HepG2 (cell line): ENCODE results near the gene TSPAN18. TPM values are rescaled to one million over a fixed set of nuclear protein-coding genes. Genes with fewer than 3 reads are reported as not detected.

Source experiments
- ATAC-seq: fragments of 200-7000 bp; cut with Tn5 transposase; 3 replicates; pipeline ENCODE4 v1.9.1; 2020; ENCODE audit warnings: mild to moderate bottlenecking, moderate library complexity
- BruUV-seq: library from RNA; stranded (reverse); fragments of 400-500 nt; replicated peaks from 2 replicates; lab custom pipeline; 2021; lab: Mats Ljungman, UMichigan
- CTCF ChIA-PET: fragments of 300-600 bp; formaldehyde crosslinking; extraction: SDS; loops from one replicate; lab custom pipeline; 2021; ENCODE audit warnings: low total read pairs, inconsistent platforms, low intra/inter-chr PET ratio; lab: Yijun Ruan, JAX
- POLR2A ChIA-PET: fragments of 350-600 bp; sonication (Branson Sonifier 250); formaldehyde crosslinking; loops from one replicate; lab custom pipeline; 2020; ENCODE audit warnings: antibody characterized with exemption, inconsistent platforms; lab: Yijun Ruan, JAX
- DNase-seq: peaks from one replicate; pipeline ENCODE4 v3.0.0-alpha.2; 2015; ENCODE audit warnings: low spot score
- FAIRE-seq: peaks from 3 replicates; lab custom pipeline; 2011; peaks lifted over from hg19 to GRCh38; lab: Jason Lieb, UNC
- H2AFZ ChIP-seq: one replicate; pipeline ENCODE4 v1.6.1; 2011; ENCODE audit warnings: low read length, inconsistent platforms
- H3K27ac ChIP-seq: fragments of 300-600 bp; 3 replicates; pipeline ENCODE4 v1.8.0; 2011; ENCODE audit warnings: mixed run types, mild to moderate bottlenecking, mixed read lengths, low read length, inconsistent platforms; ENCODE audit not compliant: insufficient read depth; ENCODE audit errors: extremely low read length
- H3K27me3 ChIP-seq, 2 experiments: fragments of 200-600 bp in 1 of 2; 2 replicates in 1 of 2; 3 replicates in 1 of 2; pipeline versions ENCODE4 v1.6.0 to v1.8.0; 2011; ENCODE audit warnings: low read length in 2 of 2, mild to moderate bottlenecking in 2 of 2, moderate library complexity in 2 of 2, inconsistent platforms in 1 of 2; ENCODE audit not compliant: insufficient read depth in 2 of 2, control insufficient read depth in 1 of 2
- H3K36me3 ChIP-seq, 2 experiments: fragments of 200-600 bp in 1 of 2; replicated peaks in 1 of 2; 2 replicates in 1 of 2; 3 replicates in 1 of 2; pipeline versions ENCODE4 v1.5.1 to v1.8.0; 2011; ENCODE audit warnings: low read length in 2 of 2, inconsistent platforms in 1 of 2; ENCODE audit not compliant: insufficient read depth in 2 of 2, control insufficient read depth in 1 of 2
- H3K4me1 ChIP-seq: 2 replicates; pipeline ENCODE4 v1.5.1; 2012; ENCODE audit warnings: low read length, inconsistent platforms; ENCODE audit not compliant: insufficient read depth
- H3K4me2 ChIP-seq: 2 replicates; pipeline ENCODE4 v1.6.0; 2011; ENCODE audit warnings: low read depth, low read length, inconsistent platforms
- H3K4me3 ChIP-seq, 3 experiments: fragments of 200-600 bp in 1 of 3; sonication (generic), shearing (Covaris generic) in 1 of 3; replicated peaks in 1 of 3; 2 replicates each; pipeline ENCODE4 v1.5.1; 2011 to 2016; ENCODE audit warnings: low read length in 3 of 3, inconsistent platforms in 2 of 3, low read depth in 2 of 3, mild to moderate bottlenecking in 2 of 3, control low read depth in 1 of 3, mixed read lengths in 1 of 3; ENCODE audit not compliant: insufficient read depth in 1 of 3
- H3K79me2 ChIP-seq: one replicate; pipeline ENCODE4 v1.6.1; 2011; ENCODE audit warnings: low read length, inconsistent platforms; ENCODE audit not compliant: insufficient read depth
- H3K9ac ChIP-seq: 2 replicates; pipeline ENCODE4 v1.6.0; 2011; ENCODE audit warnings: mild to moderate bottlenecking, low read depth, low read length, inconsistent platforms; ENCODE audit not compliant: insufficient read depth
- H3K9me3 ChIP-seq: 2 replicates; pipeline ENCODE4 v1.5.1; 2012; ENCODE audit warnings: mild to moderate bottlenecking, low read length
- H4K20me1 ChIP-seq: 2 replicates; pipeline ENCODE4 v1.6.0; 2011; ENCODE audit warnings: inconsistent platforms, mild to moderate bottlenecking, low read length, moderate library complexity; ENCODE audit not compliant: insufficient read depth
- CHCHD3 ChIP-seq: sonication (generic); formaldehyde crosslinking; IDR thresholded peaks from 2 replicates; pipeline ENCODE4 v1.8.0; 2022; ENCODE audit warnings: mild to moderate bottlenecking, missing genetic modification reagents, moderate library complexity
- KDM6A ChIP-seq: IDR thresholded peaks from 2 replicates; pipeline ENCODE4 v1.6.1; 2016; ENCODE audit warnings: low read depth
- ZNF260 ChIP-seq: sonication (generic); formaldehyde crosslinking; IDR thresholded peaks from 2 replicates; pipeline ENCODE4 v1.4.0; 2020; ENCODE audit warnings: missing genetic modification reagents, low read depth, mild to moderate bottlenecking, borderline replicate concordance
- ZNF292 ChIP-seq: sonication (generic); formaldehyde crosslinking; IDR thresholded peaks from 2 replicates; pipeline ENCODE4 v1.8.1; 2022; ENCODE audit warnings: mild to moderate bottlenecking, low read depth, missing genetic modification reagents, borderline replicate concordance
- ZNF333 ChIP-seq: sonication (generic); formaldehyde crosslinking; IDR thresholded peaks from 2 replicates; pipeline ENCODE4 v1.4.0; 2020; ENCODE audit warnings: mild to moderate bottlenecking, missing genetic modification reagents, borderline replicate concordance
- ZNF33B ChIP-seq: sonication (generic); formaldehyde crosslinking; IDR thresholded peaks from 2 replicates; pipeline ENCODE4 v1.5.1; 2020; ENCODE audit warnings: mild to moderate bottlenecking, missing genetic modification reagents
- ZNF577 ChIP-seq: sonication (generic); formaldehyde crosslinking; IDR thresholded peaks from 2 replicates; pipeline ENCODE4 v1.4.0; 2020; ENCODE audit warnings: mild to moderate bottlenecking, low read depth, missing genetic modification reagents, borderline replicate concordance
- ZNF605 ChIP-seq: sonication (generic); formaldehyde crosslinking; IDR thresholded peaks from 2 replicates; pipeline ENCODE4 v1.8.0; 2022; ENCODE audit warnings: mild to moderate bottlenecking, missing genetic modification reagents
- ZNF766 ChIP-seq: sonication (generic); formaldehyde crosslinking; IDR thresholded peaks from 2 replicates; pipeline ENCODE4 v1.5.0; 2020; ENCODE audit warnings: missing genetic modification reagents, borderline replicate concordance
- WGBS: methylation state at CpG from one replicate; pipeline ENCODE4 v1.1.6; 2017; ENCODE audit warnings: low lambda C conversion rate; 5-methylcytosine and 5-hydroxymethylcytosine counted together
- in situ Hi-C: cut with HindIII; loops from 2 replicates; pipeline ENCODE4 v1.10.0; 2017; ENCODE audit warnings: low pct_unique_long_range_greater_than_20kb; ENCODE audit not compliant: extremely low pct_ligation_motif_present
- intact Hi-C: fragments of 100-400 bp; cut with micrococcal nuclease; formaldehyde crosslinking; loops from one replicate; pipeline ENCODE4 v1.10.0; 2022; ENCODE audit not compliant: unreplicated experiment
- polyA plus RNA-seq, 8 experiments: library from polyadenylated mRNA; depleted of rRNA in 3 of 8; stranded (reverse) in 7 of 8; unstranded in 1 of 8; fragments of >200 nt; fragmentation: Illumina TruSeq in 4 of 8; extraction: Trizol in 4 of 8; gene quantifications; 2 replicates each; pipeline versions ENCODE4 v1.2.1 to v1.2.3, GENCODE V29; 2011 to 2016; ENCODE audit warnings: low read depth in 4 of 8, missing spikeins in 1 of 8, mixed read lengths in 1 of 8; ENCODE audit not compliant: insufficient read depth in 1 of 8
- total RNA-seq, 5 experiments: library from RNA; depleted of rRNA; stranded (reverse); fragments of >200 nt; fragmentation: Illumina TruSeq; extraction: Trizol; gene quantifications; 2 replicates each; pipeline ENCODE4 v1.2.3, GENCODE V29; 2016; ENCODE audit warnings: low read depth in 1 of 5
- TF ChIP-seq, protein P1 (sequence below): sonication (generic); formaldehyde crosslinking; IDR thresholded peaks from 2 replicates; pipeline ENCODE4 v1.4.0; 2020; ENCODE audit warnings: missing genetic modification reagents, borderline replicate concordance

Gene TSPAN18
- total and polyA plus RNA-seq, 2 of the 13 experiments (the other 11 are each of a cell fraction or from before 2014, with no cell fraction given), result not detected

DNA sequence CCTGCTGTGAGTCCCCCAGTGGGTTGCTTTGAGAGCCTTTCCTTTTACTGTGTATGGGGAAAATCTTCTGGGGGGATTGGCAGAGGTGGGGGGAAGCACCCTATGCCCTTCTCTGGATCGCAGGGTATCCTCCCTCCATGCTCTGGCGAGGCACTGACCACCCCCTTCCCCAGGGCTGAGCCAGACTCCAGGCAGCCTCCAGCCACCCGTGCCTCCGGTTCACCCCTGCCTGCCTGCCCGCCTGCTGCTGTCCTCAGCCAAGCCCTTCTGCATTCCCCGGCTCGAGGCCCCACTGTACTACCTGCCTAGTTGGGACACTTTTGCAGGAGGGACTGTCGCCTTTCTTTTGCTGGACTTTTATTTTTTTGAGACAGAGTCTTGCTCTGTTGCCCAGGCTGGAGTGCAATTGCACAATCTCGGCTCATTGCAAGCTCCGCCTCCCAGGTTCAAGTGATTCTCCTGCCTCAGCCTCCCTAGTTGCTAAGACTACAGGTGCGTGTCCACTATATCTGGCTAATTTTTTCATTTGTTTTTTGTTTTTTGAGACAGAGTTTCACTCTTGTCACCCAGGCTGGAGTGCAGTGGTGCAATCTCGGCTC lies 247.7 kb downstream of the TSPAN18 start:
- CTCF ChIA-PET, result no interaction called here
- no peak for FAIRE-seq
- no peaks in the 10 kb centered on the region for H3K79me2 ChIP-seq
- H2AFZ ChIP-seq, result no peak overlapping the region
- intact Hi-C loops (no loop called here), in situ Hi-C loops (no loop called here)
- TF ChIP-seq CHCHD3 (CRISPR knock-in tag) (no peak), ZNF605 (CRISPR knock-in tag) (no peak), ZNF33B (no peak), ZNF766 (CRISPR knock-in tag) (no peak), ZNF260 (CRISPR knock-in tag) (no peak), ZNF577 (CRISPR knock-in tag) (no peak), KDM6A (CRISPR knock-in tag) (no peak), ZNF333 (no peak), ZNF292 (CRISPR knock-in tag) (no peak)
- TF ChIP-seq, protein P1, sequence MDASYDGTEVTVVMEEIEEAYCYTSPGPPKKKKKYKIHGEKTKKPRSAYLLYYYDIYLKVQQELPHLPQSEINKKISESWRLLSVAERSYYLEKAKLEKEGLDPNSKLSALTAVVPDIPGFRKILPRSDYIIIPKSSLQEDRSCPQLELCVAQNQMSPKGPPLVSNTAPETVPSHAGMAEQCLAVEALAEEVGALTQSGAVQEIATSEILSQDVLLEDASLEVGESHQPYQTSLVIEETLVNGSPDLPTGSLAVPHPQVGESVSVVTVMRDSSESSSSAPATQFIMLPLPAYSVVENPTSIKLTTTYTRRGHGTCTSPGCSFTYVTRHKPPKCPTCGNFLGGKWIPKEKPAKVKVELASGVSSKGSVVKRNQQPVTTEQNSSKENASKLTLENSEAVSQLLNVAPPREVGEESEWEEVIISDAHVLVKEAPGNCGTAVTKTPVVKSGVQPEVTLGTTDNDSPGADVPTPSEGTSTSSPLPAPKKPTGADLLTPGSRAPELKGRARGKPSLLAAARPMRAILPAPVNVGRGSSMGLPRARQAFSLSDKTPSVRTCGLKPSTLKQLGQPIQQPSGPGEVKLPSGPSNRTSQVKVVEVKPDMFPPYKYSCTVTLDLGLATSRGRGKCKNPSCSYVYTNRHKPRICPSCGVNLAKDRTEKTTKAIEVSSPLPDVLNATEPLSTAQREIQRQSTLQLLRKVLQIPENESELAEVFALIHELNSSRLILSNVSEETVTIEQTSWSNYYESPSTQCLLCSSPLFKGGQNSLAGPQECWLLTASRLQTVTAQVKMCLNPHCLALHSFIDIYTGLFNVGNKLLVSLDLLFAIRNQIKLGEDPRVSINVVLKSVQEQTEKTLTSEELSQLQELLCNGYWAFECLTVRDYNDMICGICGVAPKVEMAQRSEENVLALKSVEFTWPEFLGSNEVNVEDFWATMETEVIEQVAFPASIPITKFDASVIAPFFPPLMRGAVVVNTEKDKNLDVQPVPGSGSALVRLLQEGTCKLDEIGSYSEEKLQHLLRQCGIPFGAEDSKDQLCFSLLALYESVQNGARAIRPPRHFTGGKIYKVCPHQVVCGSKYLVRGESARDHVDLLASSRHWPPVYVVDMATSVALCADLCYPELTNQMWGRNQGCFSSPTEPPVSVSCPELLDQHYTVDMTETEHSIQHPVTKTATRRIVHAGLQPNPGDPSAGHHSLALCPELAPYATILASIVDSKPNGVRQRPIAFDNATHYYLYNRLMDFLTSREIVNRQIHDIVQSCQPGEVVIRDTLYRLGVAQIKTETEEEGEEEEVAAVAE (CRISPR knock-in tag), result no peak
- no peak overlapping the region for H3K9ac ChIP-seq
- POLR2A ChIA-PET, result no interaction called here
- no peaks in the 10 kb centered on the region for H3K9me3 ChIP-seq
- H3K4me3 ChIP-seq, result no peak overlapping the region
- H3K4me1 ChIP-seq, result no peaks in the 10 kb centered on the region
- no peak overlapping the region for H3K27ac ChIP-seq
- BruUV-seq, result no TSS peak
- H3K4me2 ChIP-seq, result no peak overlapping the region
- DNase-seq, result no peak
- 29% methylated on average over 10 of the region's 12 CpGs for WGBS
- no peaks in the 10 kb centered on the region for H3K36me3 ChIP-seq
- H4K20me1 ChIP-seq, result no peaks in the 10 kb centered on the region
- peaks cover 0 to 7% of the 10 kb centered on the region in 2 experiments; a peak in 1 of 5 replicates for H3K27me3 ChIP-seq
- ATAC-seq, result no peak
